HT-29 (cell line): Measurements from ENCODE around the gene UVSSA. TPM values are rescaled to one million over a fixed set of nuclear protein-coding genes. Genes with fewer than 3 reads are reported as not detected.

ENCODE experiments used
- DNase-seq: peaks from one replicate; pipeline ENCODE4 v3.0.0-alpha.2; 2015; ENCODE audit warnings: low spot score
- total RNA-seq: library from RNA; depleted of rRNA; stranded (reverse); fragments of >200 nt; shearing (Covaris generic); gene quantifications from 2 replicates; pipeline ENCODE4 v1.2.3, GENCODE V29; 2014

The UVSSA gene
- total RNA-seq, 1 experiment from 2014 or later = 21.7 TPM

DNA sequence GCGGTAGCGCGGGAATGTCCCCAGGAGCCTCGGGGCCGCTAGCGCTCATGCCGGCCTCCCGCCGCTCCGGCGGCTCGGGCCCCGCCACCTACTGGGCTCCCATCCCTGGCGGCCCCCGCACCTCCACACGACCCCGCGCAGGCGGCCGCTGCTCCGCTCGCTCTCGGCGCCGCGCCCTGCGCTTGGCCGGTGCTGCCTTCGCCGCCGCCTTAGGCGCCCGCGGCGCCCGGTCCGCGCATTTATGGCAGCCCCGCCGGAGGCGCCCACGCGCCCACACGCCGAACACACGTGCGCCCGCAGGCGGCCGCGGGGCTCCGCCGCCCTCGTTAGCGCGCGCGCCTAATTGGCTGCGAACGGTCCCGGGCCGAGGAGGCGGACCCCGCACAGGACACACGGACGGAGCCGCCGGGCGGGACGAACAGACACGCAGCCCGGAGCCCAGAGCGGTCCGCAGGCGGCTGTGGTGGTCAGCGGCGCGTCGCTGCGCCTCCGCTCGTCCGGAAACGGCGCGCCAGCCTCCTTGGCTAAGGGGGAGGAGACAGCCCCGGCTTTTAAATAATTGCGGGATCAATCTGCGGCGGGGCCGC, 59.5 kb downstream of the UVSSA start, which contains the start of gene NKX1-1:
Gene NKX1-1, minus strand, starts transcription at position 49 of the 587 bp plus-strand sequence. Its CDS starts 0 bp downstream, at position 49.
- DNase-seq = no peak

DNA sequence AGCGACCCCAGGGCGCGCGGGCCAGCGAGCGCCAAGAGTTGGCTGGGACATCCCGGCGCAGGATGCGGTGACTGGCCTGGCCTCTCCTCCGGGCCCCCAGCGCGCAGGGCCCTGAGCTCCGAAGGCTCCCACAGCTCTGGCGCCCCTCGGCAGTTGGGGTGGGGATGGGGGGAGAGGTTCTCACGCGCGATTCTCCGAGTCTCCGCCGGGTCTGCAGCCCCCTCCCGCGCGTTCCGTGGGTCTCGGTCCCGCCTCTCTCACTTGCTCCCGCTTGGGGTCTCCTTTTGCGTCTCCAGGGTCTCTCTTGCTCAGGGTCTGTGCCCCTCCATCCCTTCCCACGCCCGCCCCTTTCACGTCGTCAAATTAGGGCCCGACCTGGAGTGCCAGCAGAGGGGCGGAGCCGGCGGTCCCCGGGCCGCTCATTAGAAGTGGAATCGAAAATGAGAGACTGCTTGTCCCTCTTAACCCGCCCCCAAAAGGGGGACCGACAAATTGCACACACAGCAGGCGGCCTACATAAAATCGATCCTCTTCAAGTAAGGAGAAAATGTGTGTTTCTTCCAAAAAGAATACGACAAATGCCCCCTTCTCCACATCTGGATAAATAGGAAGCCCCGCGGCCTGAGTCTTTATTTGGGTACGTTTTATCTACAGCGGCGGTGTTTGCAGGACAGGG, 60.1 kb downstream of the UVSSA start:
- DNase-seq = no peak

DNA sequence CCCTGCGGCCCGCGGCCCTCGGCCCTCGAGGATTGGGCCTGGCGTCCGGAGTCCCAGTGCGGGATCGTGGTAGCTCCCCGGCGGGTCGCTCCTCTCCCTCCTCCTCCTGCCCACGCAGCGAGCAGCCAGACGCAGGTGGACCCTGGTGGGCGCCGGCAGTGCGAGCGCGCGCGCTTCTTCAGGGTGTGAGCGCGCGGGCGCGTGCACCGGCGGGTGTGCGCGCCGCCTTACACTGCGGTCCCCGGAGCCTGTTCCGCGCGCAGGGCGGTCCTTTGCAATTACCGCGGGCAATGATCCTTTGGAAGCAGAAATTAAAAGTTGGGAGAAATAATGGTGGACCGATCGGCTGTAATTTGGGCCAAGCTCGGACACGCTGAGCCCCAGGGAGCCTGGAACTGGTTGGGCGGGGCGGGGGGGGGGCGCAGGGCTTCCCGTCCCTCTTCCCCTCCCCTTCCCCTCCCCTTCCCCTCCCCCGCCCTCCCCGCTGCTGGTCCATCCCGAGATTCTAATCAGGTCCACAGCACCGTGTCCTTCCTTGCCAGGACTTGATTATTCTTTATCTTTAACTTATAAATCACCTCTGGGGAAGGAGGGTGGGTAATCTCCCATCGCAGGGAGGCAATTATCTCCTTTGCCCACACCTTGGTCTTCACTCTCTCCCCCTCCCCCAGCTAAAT, 60.8 kb downstream of the UVSSA start:
- no peak for DNase-seq

DNA sequence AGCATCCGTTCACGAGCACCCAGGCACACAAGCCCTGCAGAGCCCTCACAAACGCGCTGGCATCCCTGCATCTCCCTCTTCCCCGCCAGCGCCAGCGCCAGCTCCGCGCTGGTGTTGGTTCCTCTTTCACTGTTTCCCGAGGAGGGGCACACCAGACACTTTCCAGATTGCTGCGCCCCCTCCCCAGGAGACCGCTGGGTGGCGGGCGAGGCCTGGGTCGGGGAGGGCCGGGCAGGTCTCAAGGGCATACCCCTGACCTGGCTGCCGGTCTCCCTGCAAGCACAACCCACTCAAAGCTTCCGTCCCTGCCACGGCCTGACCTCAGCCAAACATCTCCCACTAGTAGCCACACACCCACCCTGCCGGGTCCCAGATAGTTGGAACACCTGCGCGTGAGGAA, 61.4 kb downstream of the UVSSA start:
- no peak for DNase-seq

DNA sequence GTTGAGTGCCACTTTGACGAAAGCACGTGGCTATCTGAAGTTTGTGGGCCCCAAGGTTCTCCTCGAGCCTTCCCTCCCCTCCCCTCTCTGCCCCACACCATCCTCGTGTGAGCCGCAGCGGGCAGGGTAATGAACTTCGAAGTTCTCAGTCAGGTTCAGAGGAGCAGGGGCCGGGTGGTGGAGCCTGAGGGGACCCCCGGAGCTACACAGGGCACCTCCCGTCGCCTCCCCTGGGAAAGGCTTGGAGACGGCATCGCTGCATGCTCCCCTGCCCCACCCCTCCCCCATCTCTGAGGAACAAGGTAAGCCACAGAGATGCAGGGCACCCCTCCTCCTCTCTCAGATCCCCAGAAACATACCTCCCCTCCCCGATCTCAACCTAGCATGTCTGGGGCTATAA, 62.1 kb downstream of the UVSSA start:
- no peak for DNase-seq

DNA sequence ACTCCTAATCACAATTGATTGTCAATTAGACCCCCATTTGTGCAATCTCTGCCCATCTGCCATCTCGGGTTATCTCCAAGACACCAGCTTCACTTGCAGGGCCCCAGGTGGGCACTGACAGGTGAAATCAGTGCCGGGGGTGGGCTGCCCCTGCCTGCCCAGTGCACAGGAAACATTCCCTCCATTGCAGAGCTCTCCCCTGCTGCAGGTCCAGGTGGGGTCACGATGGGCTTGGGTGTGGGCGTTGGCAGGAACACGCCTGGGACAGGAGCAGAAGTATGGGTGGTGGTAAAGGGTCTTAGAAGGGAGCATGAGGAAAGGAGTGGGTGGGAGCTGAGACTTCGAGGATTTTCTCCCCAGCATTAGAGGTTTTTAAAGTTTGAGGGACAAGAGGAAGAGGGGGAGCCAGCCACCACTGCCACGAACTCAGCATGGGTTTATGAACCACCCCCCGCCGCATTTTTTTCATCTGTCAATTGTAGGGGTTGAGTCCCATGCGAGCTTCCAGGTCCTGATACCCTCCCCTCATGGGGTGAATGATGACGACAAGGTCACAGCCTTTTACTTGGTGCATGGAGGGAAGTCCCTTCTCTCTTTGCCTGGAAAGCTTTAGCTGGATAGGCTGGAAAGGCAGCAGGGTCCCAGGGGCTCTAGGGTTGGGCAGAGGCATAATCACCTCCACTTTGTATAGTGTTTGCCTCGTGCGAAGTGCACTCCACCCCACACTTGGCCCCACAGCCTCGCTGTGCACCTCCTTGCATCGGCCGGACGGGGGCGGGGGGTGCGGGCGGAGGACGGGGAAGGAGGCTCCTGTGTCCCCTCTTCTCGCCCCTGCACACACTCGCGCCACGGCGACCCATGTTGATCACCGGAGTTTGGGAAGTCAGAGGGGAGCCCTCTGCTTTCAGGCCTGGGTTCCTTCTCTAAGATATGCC, 62.8 kb downstream of the UVSSA start:
- DNase-seq = no peak

DNA sequence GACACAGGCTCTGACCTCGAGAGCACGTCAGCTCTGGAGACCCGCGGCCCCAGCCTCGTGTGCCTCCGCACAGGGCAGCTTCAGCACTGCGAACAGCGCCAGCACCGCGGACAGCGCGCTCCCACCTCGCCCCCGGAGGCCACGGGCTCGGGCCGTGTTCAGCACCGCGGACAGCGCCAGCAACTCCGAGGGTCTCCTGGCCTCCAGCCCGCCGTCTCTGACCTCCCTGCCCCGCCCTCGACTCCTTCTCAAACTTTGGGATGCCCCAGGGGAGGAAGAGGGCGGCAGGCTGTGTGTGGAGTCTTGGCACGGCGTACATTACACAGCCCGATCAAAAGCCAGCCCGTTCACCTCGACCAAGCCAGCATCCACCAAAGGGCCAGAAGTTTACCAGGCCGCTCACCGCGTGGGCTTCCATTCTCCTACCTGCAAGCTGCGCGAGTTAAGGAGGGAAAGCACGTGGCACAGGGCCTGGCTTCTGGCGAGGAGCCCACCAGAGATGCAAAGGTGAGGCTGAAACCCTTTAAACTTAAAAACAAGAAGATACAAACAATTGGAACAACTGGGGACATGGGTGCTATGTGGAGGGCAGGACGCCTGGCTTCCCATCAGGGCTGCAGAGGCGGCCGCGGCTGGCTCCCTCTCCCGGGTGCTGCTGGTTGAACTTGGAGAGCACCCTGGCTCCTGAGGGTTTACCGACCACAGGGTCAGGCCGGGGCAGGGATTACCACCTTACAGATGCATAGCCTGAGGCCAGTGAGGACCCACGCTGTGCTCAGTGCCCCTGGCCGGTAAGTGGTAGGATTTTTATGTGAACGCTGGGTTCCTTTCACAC, 63.7 kb downstream of the UVSSA start:
- no peak for DNase-seq

DNA sequence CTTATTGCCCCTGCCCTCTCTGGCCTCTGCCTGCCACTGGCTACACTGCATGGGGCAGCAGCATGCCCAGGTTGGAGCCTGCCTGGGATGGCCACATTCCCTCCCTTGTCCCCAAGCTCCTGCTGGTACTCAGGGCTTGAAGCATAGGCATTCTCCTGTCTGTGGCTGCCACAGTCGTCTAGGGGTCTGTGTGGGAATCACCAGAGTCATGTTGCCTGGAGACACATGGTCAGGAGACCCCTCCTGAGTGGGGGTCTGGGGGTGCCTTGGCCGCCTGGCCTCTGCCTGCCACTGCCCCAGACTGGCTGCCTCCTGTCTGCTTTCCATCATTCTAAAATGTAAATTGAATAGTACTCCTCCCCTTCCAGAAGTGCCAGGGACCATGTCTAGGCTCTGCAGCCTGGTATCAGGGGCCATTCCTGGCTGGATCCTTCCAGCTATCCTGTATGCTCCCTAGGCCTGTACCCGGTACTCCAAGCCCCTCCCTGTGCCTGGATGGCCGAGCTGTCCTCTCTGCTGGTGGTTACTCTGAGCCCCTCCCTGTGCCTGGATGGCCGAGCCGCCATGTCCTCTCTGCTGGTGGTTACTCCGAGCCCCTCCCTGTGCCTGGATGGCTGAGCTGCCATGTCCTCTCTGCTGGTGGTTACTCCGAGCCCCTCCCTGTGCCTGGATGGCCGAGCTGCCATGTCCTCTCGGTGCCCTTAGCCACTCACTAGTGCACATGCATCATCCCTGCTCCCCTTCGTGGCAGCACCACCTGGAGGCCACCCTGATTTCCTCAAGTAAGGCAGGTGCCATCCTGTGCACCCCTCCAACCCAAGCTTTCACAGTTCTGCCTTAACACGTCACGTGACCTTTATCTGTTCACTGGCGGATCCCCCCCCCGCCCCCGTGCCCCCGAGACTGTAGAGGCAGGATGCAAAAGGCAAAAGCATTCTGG, 64.7 kb downstream of the UVSSA start:
- no peak for DNase-seq

DNA sequence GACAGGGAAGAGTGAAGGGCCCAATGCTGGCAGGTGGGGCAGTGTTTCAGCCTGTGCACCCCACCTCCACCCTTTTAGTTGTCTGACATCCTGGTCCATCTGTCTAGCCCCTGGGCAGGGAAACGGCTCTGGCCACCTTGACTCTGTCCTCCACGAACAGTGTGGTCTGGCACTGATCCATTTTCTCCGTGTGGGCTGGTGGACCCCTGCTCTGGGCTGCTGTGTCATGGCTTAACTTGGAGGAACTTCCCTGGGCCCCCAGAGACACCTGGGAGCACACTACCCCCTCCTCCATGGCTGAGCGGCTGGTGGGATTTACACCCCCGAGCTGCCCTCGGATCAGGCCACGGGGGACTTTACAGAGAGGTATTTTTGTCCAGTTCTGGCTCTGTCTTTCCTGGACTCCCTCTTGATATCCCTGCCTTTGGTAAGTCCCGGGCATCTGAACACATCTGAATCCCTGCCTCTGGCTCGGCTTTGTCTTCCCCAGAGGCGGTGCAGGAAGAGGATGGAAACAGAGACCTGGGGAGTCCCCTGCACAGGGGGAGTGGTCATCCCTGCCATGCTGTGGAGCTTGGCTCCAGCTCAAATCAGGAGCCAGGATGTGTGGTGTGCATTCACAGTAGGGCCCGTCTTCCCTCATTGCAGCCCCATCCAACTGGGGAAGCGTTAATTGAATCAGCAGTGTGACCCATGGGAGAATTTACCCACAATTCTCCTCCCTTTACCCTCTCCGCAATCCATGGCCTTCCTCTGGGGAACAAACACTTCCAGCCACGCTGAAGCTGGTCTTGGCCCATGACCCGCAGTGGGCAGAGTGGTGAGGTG, 65.6 kb downstream of the UVSSA start:
- DNase-seq = no peak

DNA sequence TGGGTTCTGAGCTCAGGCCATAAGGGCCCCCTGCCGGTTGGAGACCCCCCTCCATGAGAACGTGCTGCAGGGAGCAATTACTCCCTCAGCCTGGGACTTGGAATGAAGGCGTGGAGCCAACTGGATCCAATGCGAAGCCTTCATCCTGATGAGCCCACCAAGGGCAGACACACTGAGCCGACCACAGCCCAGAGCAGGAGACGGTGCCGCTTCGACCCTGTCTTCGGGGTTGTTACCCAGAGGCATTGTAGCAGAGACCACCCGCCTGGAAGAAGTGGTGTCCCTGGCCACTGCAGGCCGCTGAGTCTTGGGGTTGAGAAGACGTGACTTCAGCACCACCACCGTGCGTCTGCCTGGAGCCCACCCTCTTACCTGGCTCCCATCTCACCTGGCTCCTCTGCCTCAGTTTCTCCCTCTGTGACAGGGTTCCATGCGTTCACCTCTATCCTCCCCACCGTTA, 66.2 kb downstream of the UVSSA start:
- DNase-seq = no peak

DNA sequence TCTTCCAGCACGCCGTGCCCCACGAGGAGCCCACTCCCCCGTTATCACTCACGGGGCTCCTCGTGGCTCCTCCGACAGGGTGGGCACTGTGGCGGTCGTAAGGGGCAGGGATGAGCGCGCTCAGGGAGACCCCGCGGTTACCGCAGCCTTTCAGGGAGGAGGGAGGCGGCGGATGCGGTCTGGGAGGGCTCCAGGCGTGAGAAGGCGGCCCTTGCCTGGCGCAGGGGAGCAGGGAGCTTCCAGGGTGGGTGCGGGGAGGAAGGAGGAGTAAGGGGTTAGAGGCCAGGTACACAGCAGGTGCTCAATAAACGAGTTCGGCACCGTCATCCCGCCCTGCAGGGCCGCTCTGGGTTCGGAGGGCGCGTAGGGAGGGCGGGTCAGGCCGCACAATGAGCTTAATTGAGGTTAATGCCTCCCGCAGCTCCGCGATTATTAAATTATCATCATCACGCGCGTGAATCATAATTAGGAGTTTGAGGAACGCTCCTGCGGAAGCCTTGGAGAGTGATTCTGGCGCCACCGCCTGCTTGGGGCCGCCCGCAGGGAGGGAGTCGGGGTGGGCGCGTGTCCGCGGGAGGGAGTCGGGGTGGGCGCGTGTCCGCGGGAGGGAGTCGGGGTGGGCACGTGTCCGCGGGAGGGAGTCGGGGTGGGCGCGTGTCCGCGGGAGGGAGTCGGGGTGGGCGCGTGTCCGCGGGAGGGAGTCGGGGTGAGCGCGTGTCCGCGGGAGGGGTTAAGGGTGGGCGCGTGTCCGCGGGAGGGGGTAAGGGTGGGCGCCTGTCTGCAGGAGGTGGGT, 66.9 kb downstream of the UVSSA start:
- DNase-seq = no peak

DNA sequence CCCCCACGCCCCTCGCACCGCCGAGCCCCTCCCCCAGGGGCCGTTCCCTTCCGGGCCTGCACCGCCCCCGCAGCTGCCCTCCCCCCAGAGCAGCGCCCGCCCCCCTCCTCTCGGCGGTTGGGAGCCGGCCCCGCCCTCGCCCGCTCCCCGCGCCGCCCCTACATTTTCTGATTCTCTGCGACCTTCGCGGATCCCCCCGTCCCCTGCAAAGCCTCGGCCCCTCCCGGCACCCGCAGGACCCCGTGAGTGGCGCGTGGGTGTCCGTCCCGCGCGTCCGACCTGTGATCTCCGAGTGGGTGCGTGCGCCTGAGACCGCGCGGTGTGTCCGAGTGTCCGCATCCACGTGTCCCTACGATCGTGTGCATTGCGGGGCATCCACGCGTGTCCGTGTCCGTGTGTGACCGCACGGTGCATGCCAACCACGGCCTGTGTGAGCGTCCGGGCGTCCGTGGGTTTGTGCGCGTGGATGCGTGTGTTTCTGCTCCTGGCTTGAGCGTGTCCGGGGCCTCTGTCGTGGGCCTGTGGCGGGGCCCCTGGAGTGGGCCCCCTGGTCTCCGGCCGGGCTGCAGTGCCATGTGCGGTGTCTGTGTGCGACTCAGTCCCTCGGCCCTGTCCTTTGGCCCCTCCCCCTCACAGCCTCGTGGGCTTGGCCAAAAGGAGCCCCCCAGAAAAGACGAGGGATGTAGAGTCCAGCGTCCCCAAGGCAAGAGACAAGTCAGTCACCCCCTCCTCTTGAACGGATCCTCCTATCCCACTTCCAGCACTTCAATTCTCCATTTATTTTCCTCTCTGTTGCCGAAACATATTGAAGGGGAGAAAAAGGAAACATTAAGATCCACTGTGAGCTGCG, 68.0 kb downstream of the UVSSA start:
- no peak for DNase-seq

DNA sequence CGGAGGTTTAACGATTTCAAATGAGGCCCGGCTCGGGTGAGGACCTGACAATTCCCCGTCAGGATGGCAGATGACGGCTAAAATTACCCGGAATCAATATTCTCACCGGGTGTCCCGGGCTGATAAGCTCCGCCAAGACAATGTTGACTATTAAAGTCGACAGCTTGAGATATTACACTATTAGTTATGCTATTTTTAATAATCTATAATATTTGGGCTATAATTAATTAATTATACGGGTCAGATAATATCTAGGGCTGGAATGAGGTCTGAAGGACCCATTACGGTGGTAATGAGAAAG, 68.6 kb downstream of the UVSSA start:
- no peak for DNase-seq

DNA sequence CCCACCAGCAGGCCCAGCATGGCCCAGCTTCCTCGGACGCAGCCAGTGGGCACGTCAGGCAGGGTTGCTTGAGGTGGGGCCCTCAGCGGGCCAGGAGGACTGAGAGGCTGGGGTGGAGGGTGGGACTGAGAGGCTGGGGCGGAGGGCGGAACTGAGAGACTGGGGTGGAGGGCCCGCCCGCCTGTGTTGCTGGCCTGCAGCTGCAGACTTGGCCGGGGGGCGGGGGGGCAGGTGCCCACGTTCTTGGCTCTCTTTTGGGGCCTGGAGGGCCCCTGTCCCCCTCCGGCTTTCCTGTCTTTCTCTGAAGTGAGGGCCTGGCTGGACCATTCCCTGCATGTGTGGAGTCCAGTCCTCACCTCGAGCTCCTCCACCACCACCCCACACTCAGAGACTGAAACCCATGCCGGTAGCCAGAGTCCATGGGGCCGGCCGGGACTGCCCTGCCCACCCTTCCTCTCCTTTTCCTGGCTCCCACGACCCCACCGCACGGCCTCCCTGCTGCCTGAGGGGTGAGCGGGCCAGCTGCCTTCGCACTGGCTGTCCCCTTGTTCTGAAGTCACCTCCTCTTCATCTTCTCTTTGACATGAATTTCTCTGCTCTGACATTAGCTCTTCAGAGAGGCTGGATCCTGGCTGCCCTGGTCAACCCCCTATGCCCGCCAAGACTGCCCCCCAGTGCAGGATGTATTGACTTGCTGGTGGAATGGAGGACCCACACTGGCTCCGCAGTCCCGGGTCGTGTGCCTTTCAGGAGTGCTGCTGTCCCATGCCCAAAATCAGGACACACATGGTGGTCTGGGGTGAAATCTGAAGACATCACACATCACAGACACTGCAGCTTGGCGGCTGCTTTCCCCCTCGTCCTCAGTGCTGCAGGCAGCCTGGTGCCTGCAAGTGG, 69.3 kb downstream of the UVSSA start:
- DNase-seq = no peak

DNA sequence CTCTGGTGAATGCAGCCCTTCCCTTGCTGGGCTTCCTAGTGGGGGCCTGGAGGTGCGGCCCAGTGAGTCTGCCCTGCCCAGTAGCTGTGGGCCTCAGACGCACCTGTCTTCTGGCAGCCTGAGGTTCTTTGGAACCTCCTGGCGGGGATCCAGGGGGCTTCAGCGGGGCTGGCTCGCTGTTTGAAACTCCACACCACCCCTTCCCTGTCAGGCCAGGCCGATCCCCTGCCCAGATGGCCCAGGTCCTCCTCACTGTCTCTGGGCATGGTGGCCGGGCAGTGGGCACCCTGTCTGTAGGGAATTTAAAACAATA, 69.9 kb downstream of the UVSSA start:
- DNase-seq = no peak
